GM12892 (cell line): ENCODE data around the gene PLEKHD1.

Source experiments
- POLR2A ChIP-seq: IDR thresholded peaks from 2 replicates; pipeline ENCODE4 v1.6.1; 2011; ENCODE audit warnings: low read depth, low read length, control low read depth
- POLR2AphosphoS5 ChIP-seq: IDR thresholded peaks from 2 replicates; pipeline ENCODE4 v1.6.1; 2011; ENCODE audit warnings: low read depth, low read length, control low read depth

GRCh38 chr14:69547701-69548348 is 63.3 kb downstream of the PLEKHD1 start:
- TF ChIP-seq POLR2A (no peak), POLR2AphosphoS5 (no peak)
